GM23338 (cell line): ENCODE data around the gene TBATA. TPM values are rescaled to one million over a fixed set of nuclear protein-coding genes. Genes with fewer than 3 reads are reported as not detected.

Experiments
- ATAC-seq: fragments of 200-7000 bp; cut with Tn5 transposase; 3 replicates; pipeline ENCODE4 v1.9.1; 2020
- DNase-seq: peaks from one replicate; pipeline ENCODE4 v3.0.0-alpha.2; 2015; ENCODE audit warnings: low spot score
- H2AFZ ChIP-seq: fragments of 200-600 bp; sonication (generic); 2 replicates; pipeline ENCODE4 v1.8.0; 2016; ENCODE audit warnings: antibody characterized with exemption, mild to moderate bottlenecking, moderate library complexity
- H3F3A ChIP-seq: fragments of 200-600 bp; sonication (generic); replicated peaks from 2 replicates; pipeline ENCODE4 v1.8.0; 2017; ENCODE audit warnings: antibody characterized with exemption, mixed run types, low read depth
- H3K27ac ChIP-seq: fragments of 200-600 bp; sonication (generic); 2 replicates; pipeline ENCODE4 v1.6.1; 2016; ENCODE audit warnings: low read depth
- H3K27me3 ChIP-seq: fragments of 200-600 bp; sonication (generic); 2 replicates; pipeline ENCODE4 v1.8.0; 2016; ENCODE audit warnings: mild to moderate bottlenecking, mixed run types, moderate library complexity; ENCODE audit not compliant: insufficient read depth
- H3K36me3 ChIP-seq: fragments of 200-600 bp; sonication (generic); 2 replicates; pipeline ENCODE4 v1.8.0; 2016; ENCODE audit warnings: mild to moderate bottlenecking; ENCODE audit not compliant: insufficient read depth
- H3K4me1 ChIP-seq: fragments of 200-600 bp; sonication (generic); 2 replicates; pipeline ENCODE4 v1.8.0; 2016; ENCODE audit warnings: mild to moderate bottlenecking, moderate library complexity; ENCODE audit not compliant: insufficient read depth
- H3K4me2 ChIP-seq: fragments of 200-600 bp; sonication (generic); 2 replicates; pipeline ENCODE4 v1.7.1; 2017; ENCODE audit warnings: mixed run types
- H3K4me3 ChIP-seq: fragments of 200-600 bp; sonication (generic); 2 replicates; pipeline ENCODE4 v1.6.1; 2016; ENCODE audit warnings: mixed run types
- H3K79me2 ChIP-seq: fragments of 200-600 bp; sonication (generic); replicated peaks from 2 replicates; pipeline ENCODE4 v1.8.0; 2017; ENCODE audit warnings: mild to moderate bottlenecking; ENCODE audit not compliant: insufficient read depth
- H3K9me2 ChIP-seq: fragments of 200-600 bp; sonication (generic); 2 replicates; pipeline ENCODE4 v1.8.0; 2017; ENCODE audit not compliant: insufficient read depth
- H4K20me1 ChIP-seq: fragments of 200-600 bp; sonication (generic); replicated peaks from 2 replicates; pipeline ENCODE4 v1.8.0; 2017; ENCODE audit warnings: mild to moderate bottlenecking; ENCODE audit not compliant: insufficient read depth
- H3K27ac Mint-ChIP-seq: 2 replicates; pipeline ENCODE4 v1.8.0; 2020; ENCODE audit warnings: inconsistent platforms, mild to moderate bottlenecking, moderate library complexity, mixed read lengths
- H3K27me3 Mint-ChIP-seq: 3 replicates; pipeline ENCODE4 v1.8.0; 2022; ENCODE audit warnings: low read depth, mild to moderate bottlenecking, moderate library complexity, mixed read lengths, inconsistent platforms; ENCODE audit not compliant: insufficient read depth, poor library complexity
- H3K36me3 Mint-ChIP-seq: 3 replicates; pipeline ENCODE4 v1.8.0; 2021; ENCODE audit warnings: low read depth, mild to moderate bottlenecking, inconsistent platforms, moderate library complexity, mixed read lengths
- H3K4me1 Mint-ChIP-seq: 3 replicates; pipeline ENCODE4 v1.8.0; 2020; ENCODE audit warnings: mild to moderate bottlenecking, inconsistent platforms, mixed read lengths
- H3K4me3 Mint-ChIP-seq: 3 replicates; pipeline ENCODE4 v1.8.0; 2021; ENCODE audit warnings: moderate library complexity, mild to moderate bottlenecking, inconsistent platforms, mixed read lengths
- H3K9me3 Mint-ChIP-seq: 3 replicates; pipeline ENCODE4 v1.8.0; 2020; ENCODE audit warnings: moderate library complexity, mild to moderate bottlenecking, inconsistent platforms, mixed read lengths
- CREB1 ChIP-seq: fragments of 250-450 bp; sonication (Bioruptor Pico); IDR thresholded peaks from 2 replicates; pipeline ENCODE4 v1.5.0; 2020; ENCODE audit warnings: low read depth, mild to moderate bottlenecking, moderate library complexity
- CTCF ChIP-seq, 2 experiments: fragments of 200-600 bp in 1 of 2; sonication (generic) in 1 of 2; conservative IDR thresholded peaks; 2 replicates each; pipeline versions ENCODE4 v1.5.1 to v1.6.1; 2016 to 2017; ENCODE audit warnings: antibody characterized with exemption in 2 of 2, low read depth in 2 of 2, mild to moderate bottlenecking in 2 of 2, moderate library complexity in 1 of 2
- ETS1 ChIP-seq: IDR thresholded peaks from 2 replicates; pipeline ENCODE4 v1.6.1; 2016; ENCODE audit warnings: antibody characterized with exemption
- EZH2 ChIP-seq: fragments of 200-600 bp; sonication (generic); IDR thresholded peaks from one replicate; pipeline ENCODE4 v1.8.0; 2017; ENCODE audit warnings: antibody characterized with exemption, mild to moderate bottlenecking, low read depth; ENCODE audit not compliant: unreplicated experiment
- EZH2phosphoT487 ChIP-seq: fragments of 200-600 bp; sonication (generic); IDR thresholded peaks from one replicate; pipeline ENCODE4 v1.8.1; 2018; ENCODE audit warnings: antibody characterized with exemption; ENCODE audit not compliant: unreplicated experiment
- NANOG ChIP-seq: IDR thresholded peaks from 2 replicates; pipeline ENCODE4 v1.6.1; 2016; ENCODE audit warnings: antibody characterized with exemption, borderline replicate concordance
- POLR2AphosphoS5 ChIP-seq: IDR thresholded peaks from 2 replicates; pipeline ENCODE4 v1.6.1; 2016; ENCODE audit warnings: antibody characterized with exemption, low read depth
- REST ChIP-seq: IDR thresholded peaks from one replicate; pipeline ENCODE4 v1.6.1; 2018; ENCODE audit warnings: antibody characterized with exemption; ENCODE audit not compliant: unreplicated experiment
- STAT1 ChIP-seq: IDR thresholded peaks from one replicate; pipeline ENCODE4 v1.6.1; 2016; ENCODE audit warnings: antibody characterized with exemption; ENCODE audit not compliant: unreplicated experiment
- ZNF114 ChIP-seq: fragments of 250-450 bp; sonication (Bioruptor Pico); IDR thresholded peaks from 2 replicates; pipeline ENCODE4 v1.5.0; 2020; ENCODE audit warnings: mild to moderate bottlenecking, moderate library complexity
- ZNF331 ChIP-seq: fragments of 250-450 bp; sonication (Bioruptor Pico); IDR thresholded peaks from 2 replicates; pipeline ENCODE4 v1.5.0; 2020; ENCODE audit warnings: low read depth, mild to moderate bottlenecking, moderate library complexity
- polyA plus RNA-seq: library from polyadenylated mRNA; unstranded; fragments of >200 nt; fragmentation: Nextera tagmentation; extraction: Ambion mirVana; gene quantifications from 2 replicates; pipeline ENCODE4 v1.2.1, GENCODE V29; 2016
- total RNA-seq: library from RNA; depleted of rRNA; stranded (reverse); fragments of >200 nt; shearing (Covaris generic); gene quantifications from 2 replicates; pipeline ENCODE4 v1.2.3, GENCODE V29; 2014

The TBATA gene
- total and polyA plus RNA-seq, 2 experiments from 2014 or later: not detected

- Mint-ChIP-seq H3K36me3 (no peaks in the 10 kb centered on the region), H3K4me3 (no peak overlapping the region), H3K4me1 (no peaks in the 10 kb centered on the region; the same call in 1 of the 3 replicates), H3K27me3 (peaks cover 2% of the 10 kb centered on the region), H3K27ac (no peak overlapping the region), H3K9me3 (no peaks in the 10 kb centered on the region)
- H3K27me3 ChIP-seq: no peaks in the 10 kb centered on the region
- H3K4me2 ChIP-seq: no peak overlapping the region
- H4K20me1 ChIP-seq: no peaks in the 10 kb centered on the region
- H3K9me2 ChIP-seq: peaks cover 23% of the 10 kb centered on the region
- H3K4me3 ChIP-seq: no peak overlapping the region
- no peak for TF ChIP-seq STAT1
- H3K27ac ChIP-seq: no peak overlapping the region
- peaks cover 3% of the 10 kb centered on the region for H3K4me1 ChIP-seq
- no peaks in the 10 kb centered on the region for H3K79me2 ChIP-seq
- H2AFZ ChIP-seq: no peak overlapping the region
- H3F3A ChIP-seq: no peaks in the 10 kb centered on the region
- ATAC-seq: no peak
- DNase-seq: no peak
- no peaks in the 10 kb centered on the region for H3K36me3 ChIP-seq
Observed at GRCh38 chr10:70801854-70802253, 16.7 kb upstream of the TBATA start.

- H3K9me2 ChIP-seq: peaks cover 18% of the 10 kb centered on the region
- no peak overlapping the region for H3K27ac ChIP-seq
- no peaks in the 10 kb centered on the region for H3K9me3 Mint-ChIP-seq
- H3K4me1 ChIP-seq: no peaks in the 10 kb centered on the region
- 0 out of 2 replicates have a peak overlapping the region, but pooled peaks have one; percentile 43 for H2AFZ ChIP-seq
- no peak overlapping the region for H3K4me3 ChIP-seq
- no peaks in the 10 kb centered on the region for H3F3A ChIP-seq
- no peak overlapping the region for H3K27ac Mint-ChIP-seq
- no peaks in the 10 kb centered on the region for H3K79me2 ChIP-seq
- H3K36me3 Mint-ChIP-seq: no peaks in the 10 kb centered on the region
- DNase-seq (no peak), ATAC-seq (no peak)
- H3K4me3 Mint-ChIP-seq: no peak overlapping the region
- H4K20me1 ChIP-seq: no peaks in the 10 kb centered on the region
- TF ChIP-seq EZH2 (no peak), NANOG (no peak), ZNF114 (no peak), CTCF (conservative IDR thresholded peaks at IDR 0.05; ENCODE audit: low read depth in 2 of 2) (no peak), CREB1 (CRISPR knock-in tag) (no peak), STAT1 (no peak), ETS1 (no peak)
- no peaks in the 10 kb centered on the region for H3K27me3 ChIP-seq
- H3K27me3 Mint-ChIP-seq: peaks cover 2% of the 10 kb centered on the region
- H3K4me2 ChIP-seq: no peak overlapping the region
- no peaks in the 10 kb centered on the region for H3K4me1 Mint-ChIP-seq
- no peaks in the 10 kb centered on the region for H3K36me3 ChIP-seq
Observed at GRCh38 chr10:70799124-70799523, 13.9 kb upstream of the TBATA start.

- H3K79me2 ChIP-seq: no peaks in the 10 kb centered on the region
- ATAC-seq: no peak
- Mint-ChIP-seq H3K4me1 (no peaks in the 10 kb centered on the region), H3K27ac (no peak overlapping the region), H3K27me3 (peaks cover 2% of the 10 kb centered on the region), H3K36me3 (no peaks in the 10 kb centered on the region), H3K9me3 (no peaks in the 10 kb centered on the region), H3K4me3 (no peak overlapping the region)
- H3K4me3 ChIP-seq: no peak overlapping the region
- no peaks in the 10 kb centered on the region for H3K4me1 ChIP-seq
- no peaks in the 10 kb centered on the region for H3F3A ChIP-seq
- H2AFZ ChIP-seq: no peak overlapping the region
- H3K36me3 ChIP-seq: no peaks in the 10 kb centered on the region
- H4K20me1 ChIP-seq: no peaks in the 10 kb centered on the region
- DNase-seq: no peak
- no peak overlapping the region for H3K27ac ChIP-seq
- H3K27me3 ChIP-seq: no peaks in the 10 kb centered on the region
- peaks cover 13% of the 10 kb centered on the region for H3K9me2 ChIP-seq
- no peak overlapping the region for H3K4me2 ChIP-seq
- TF ChIP-seq REST: no peak
- TF ChIP-seq EZH2phosphoT487: no peak
- TF ChIP-seq ZNF331 (CRISPR knock-in tag): no peak
- no peak for TF ChIP-seq POLR2AphosphoS5
- TF ChIP-seq ZNF114: no peak
Observed at GRCh38 chr10:70797840-70798239, 12.7 kb upstream of the TBATA start.
